NCI-H146 treated with DMSO at 0.1 percent for 48 hours (cell line): ENCODE data around the gene DSG4.

Experiments
- DNase-seq: peaks from one replicate; lab custom pipeline; 2025; ENCODE audit not compliant: unreplicated experiment; lab: John Stamatoyannopoulos, UW

DSG4 gene

DNA sequence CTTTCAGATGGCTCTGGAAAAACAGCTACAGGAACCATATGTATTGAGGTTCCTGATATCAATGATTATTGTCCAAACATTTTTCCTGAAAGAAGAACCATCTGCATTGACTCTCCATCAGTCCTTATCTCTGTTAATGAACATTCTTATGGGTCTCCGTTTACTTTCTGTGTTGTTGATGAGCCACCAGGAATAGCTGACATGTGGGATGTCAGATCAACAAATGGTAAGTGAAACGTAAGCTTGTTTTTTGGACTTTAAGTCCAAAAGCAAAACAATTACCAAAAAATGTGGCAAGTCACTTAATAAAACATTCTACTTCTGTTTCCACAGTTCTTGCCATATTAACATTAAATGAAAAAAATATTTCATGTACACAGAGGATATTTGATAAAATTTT lies 26.8 kb downstream of the DSG4 start:
- DNase-seq, result no peak

DNA sequence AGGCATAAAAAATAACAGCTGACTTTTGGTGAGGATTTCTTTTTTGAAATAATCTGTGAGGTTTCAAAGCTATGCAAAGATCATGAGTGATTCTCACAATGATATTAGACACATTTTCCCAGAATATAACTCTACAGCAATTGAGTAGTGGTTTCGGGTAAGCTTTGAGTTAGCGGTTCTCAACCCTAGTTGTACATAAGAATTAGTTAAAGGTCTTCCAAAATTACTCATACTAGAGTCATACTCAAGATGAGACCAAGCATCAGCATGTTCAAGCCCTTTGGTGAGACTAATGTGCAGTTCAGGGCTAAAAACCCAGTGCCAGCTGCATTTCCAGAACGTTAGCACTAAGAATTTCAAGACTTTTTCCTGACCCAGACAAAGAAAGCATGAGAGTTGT lies 31.1 kb downstream of the DSG4 start:
- DNase-seq, result no peak

DNA sequence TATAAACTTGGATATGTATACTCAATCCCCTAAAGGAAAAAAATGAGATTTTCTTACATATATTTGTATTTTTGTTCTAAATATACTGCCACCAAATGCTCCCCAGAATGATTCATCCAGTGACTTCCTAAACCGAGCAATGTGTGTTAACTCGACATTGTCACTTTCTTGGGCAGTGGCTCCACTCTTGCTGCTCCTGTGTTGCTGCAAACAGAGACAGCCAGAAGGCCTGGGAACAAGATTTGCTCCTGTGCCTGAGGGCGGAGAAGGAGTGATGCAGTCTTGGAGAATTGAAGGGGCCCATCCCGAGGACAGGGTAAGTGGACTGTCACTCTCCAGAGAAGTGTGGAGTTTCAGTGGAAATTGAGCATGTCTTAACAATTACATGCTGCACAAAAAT lies 32.7 kb downstream of the DSG4 start:
- DNase-seq, result no peak

DNA sequence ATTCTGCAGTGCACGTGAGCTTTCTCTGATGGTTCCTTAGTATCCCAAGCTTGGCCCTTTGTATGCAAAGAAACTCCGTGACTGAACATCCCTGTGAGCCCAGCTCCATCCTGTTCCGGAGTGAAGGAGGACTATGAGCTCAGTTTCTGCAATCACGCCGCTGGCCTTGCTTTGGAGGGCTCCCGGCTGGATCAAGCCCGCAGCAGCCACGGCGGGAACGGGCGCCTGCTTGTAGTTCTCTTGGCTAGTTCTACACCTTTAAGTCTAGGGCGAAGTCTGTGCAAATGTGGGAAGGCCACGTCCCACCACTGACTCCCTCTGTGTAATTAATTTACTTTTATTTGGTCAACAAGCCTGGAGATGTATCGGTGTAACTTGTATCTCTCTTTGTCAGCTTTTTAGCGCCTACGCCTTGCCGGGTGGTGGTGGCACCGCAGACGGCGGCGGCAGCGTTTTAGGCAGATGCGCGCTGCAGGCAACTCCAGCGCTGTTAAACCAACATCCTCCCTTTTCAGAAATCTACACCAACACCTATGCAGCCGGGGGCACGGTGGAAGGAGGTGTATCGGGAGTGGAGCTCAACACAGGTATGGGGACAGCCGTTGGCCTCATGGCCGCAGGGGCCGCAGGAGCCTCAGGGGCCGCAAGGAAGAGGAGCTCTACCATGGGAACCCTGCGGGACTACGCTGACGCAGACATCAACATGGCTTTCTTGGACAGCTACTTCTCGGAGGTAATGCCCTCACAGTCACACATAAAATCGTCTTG lies 34.3 kb downstream of the DSG4 start:
- no peak for DNase-seq

DNA sequence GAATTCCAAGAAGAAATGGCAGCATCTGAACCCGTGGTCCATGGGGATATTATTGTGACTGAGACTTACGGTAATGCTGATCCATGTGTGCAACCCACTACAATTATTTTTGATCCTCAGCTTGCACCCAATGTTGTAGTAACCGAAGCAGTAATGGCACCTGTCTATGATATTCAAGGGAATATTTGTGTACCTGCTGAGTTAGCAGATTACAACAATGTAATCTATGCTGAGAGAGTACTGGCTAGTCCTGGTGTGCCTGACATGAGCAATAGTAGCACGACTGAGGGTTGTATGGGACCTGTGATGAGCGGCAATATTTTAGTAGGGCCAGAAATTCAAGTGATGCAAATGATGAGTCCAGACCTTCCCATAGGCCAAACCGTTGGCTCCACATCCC lies 36.6 kb downstream of the DSG4 start:
- DNase-seq, result no peak

DNA sequence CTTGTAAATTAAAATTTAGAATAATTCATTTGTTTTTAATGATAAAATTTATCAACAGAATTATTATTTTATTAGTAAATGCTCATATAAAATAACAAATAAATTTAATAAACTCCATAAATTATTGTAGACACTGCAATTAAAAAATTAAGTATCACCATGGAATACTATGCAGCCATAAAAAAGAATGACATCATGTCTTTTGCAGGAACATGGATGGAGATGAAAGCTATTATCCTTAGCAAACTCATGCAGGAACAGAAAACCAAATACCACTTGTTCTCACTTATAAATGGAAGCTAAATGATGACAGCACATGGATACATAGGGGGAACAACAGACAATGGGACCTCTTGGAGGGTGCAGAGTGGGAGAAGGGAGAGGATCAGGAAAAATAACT lies 41.3 kb downstream of the DSG4 start:
- no peak for DNase-seq

DNA sequence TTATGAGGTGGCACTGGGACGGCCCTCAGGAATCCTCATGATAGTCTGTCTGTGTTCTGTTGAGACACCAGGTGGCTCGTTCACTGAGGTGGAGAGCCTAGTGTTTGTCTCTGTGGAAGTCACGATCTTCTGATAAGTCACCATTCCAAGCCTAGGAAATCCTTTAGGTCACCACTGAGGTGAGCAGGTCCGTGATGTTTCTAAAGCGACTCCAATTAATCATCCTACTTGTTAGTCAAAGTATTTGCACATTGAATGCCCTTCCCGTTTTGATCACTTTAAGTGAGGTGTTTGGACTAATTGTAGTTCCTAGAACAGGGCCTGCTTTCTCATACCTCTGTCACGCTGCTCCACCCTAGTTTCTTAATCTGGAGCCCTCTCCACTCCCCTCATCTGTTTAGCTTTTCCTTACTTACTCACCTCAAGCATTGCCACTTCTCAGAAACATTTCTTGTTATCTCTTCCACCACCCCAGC lies 42.9 kb downstream of the DSG4 start:
- DNase-seq, result no peak

DNA sequence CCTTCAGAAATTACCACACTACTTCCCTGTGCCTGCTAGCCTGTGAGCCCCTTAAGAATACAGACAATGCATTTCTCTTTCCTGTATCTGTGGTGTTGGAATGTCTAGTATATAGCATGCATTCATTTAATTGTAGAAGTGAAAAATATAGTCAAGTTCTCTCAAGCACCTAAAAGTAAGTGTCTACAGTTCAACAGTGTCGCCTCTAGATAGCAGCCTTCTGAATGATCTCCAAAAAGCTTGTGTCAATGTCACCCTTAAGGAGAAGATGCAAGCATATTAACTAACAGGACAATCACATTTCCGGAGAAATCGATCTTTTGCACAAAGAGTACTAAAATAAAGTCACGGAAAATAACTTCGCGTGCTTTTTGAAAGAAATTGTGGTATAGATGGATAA lies 43.5 kb downstream of the DSG4 start:
- no peak for DNase-seq

DNA sequence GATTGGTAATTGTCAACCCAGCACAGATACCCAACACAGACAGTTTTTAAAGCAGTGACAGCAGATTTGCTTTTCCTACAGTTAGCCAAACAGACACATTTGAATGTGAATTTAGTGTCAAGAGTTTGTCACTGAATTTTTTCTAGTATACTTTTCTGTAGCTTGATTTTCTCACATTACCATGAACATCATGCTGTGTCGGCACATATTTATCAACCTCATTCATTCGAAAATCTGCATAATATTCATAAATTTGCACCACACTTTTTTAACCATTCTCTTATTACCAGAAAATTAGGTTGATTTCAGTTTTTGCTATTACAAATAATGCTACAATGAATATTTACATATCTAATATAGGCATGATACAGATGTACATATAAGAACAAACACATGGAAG lies 43.9 kb downstream of the DSG4 start:
- no peak for DNase-seq

DNA sequence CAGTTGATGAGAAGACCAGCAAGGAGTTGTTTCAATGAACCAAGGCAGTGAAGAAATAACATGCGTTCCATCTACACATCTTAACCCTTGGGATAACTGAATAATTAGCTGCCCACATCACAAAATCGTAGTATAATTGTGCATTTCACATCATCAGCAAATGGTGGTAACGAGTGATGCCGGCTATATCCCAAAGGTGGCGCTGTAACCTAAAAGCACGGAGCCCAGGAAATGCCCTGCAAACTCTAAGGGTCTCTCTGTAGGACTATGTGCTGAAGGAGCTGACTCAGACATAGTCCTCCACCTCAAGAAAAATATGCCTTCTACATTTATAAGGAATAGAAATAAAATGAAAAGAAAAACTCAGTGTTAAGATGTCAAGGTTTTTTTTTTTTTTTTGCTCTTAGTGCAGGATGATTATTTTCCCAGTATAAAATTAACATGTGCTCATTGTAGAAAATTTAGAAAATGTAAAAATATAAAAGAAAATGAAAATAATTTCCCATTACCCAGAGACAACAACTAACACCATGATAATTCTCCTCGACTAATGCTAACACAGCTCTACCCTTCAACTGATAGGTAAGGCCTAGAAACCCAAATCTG lies 47.9 kb downstream of the DSG4 start:
- DNase-seq, result peak; percentile 1

DNA sequence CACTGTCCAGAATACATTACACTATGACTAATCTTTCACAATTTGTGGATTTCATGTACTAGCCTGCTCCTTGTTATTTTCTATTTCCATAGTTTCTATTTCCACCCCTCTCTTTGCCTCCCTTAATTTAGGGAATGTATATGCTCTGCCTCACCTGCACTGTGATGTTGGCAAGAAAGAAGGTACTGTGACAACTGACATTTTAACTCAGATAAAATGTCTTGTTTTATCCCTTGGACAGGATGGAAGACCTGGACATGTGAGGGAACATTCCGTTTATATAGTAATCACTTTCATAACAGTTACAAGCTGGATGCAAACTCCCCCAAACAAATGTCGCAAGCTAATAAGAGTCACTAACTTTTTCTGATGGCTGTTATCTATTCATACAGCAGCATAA lies 49.4 kb downstream of the DSG4 start:
- DNase-seq, result no peak

DNA sequence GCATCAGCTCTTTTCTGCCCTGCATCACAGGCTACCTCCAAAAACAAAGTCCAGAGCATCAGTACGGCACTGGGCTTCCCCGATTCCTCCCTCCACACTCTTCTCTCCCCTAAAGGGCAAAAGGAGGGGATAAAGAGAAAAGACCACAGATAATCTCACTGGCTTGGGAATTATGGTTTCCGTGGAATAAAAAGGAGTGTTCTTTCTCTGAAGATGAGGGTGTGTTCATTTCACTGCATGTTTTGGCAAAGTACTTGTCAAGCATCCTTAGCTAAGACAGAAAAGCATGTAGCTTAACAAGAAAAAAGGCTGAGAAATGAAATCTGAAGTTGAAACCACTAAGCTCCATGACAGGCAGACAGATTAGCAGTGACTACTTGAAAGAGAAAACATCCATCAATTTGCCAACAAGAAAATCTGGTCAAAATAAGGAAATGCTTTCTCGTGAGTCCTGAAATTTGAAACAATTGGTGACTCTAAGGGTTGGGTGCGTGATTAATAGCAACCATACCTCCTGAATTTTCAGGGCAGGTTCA lies 50.4 kb downstream of the DSG4 start:
- no peak for DNase-seq

DNA sequence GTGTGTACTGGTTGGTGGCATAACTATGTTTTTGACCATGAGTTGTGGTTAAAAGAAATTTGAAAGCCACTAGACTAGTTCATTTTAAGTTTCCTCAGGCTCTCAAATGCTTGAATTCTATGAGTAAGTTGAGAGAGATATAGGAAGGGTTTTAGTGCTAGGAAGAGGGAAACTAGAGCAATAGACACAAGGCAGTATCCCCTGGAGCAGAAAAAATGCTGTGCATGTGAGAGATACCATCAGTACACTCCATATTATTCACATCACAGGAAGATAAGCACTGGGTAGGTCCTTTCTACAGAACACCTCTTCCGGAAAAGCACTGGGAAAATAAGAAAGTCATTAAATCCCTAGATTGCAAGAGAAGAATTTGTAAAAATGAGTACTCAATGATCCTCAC lies 51.6 kb downstream of the DSG4 start:
- DNase-seq, result no peak

DNA sequence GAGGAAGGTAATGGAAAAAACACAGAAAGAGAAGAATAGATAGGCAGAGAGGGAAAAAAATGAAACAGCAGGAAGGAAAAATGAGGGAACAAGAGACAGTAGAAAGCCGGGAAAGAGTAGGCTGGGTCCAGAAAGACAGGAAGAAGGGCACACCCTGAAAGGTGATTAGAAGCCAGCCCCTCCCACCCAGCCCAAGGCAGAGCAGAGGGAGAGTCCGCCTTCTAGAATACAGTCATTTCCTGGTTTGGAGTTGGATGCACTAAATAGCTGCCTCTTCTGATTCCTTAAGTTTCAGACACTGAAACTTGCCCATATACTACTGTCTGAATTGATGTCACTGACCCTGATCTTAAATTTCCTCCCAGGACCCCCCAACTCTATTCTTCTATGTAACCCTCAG lies 53.0 kb downstream of the DSG4 start:
- DNase-seq, result no peak

DNA sequence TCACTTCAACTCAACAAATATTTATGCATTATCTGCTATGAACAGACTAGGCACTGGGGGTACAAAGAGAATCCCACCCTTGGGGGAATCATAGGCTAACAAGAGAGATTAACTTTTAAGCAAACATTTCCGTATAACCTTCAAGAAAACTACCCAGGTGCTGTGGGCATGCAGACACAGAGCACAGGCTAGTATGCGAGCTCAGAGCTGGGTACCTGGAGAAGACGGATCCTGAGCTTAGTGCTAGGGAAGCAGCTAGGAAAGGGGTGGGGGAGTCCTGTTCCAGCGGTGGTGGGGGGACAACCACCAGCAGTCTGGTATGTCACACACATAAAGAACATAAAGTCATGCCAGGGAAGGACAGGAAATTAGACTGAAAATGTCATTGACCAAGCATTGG lies 53.5 kb downstream of the DSG4 start:
- no peak for DNase-seq

DNA sequence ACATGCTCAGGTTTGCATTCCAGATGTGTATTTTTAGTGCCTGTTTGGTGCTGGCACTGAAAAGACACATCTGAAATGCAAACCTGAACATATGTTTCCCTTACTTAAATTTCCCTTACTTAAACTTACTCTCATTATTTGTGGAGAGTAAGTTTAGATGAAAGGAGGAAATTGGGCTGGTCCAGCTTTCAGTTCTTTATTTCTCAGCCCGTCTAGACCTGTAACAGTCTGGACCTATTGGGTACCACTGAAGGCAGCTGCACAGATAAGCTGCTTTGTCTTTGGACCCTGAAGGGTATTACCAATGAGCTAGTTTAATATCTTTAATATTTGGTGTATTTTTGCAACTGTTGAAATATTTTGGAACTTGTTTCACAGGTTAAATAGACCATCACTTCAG lies 54.0 kb downstream of the DSG4 start:
- no peak for DNase-seq

DNA sequence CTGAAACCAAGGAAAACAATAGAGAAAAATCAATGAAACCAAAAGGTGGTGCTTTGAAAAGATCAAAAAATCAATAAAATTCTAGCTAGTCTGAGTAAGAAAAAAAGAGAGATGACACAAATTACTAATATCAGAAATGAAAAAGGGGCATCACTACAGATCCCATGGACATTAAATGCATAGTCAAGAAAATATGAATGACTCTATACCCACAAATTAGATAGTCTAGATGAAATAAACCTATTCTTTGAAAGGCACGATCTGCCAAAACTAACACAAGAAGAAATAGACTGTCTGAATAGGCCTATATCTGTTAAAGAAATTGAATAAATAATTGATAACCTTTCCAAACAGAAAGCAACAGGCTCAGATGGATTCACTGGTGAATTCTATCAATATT lies 55.7 kb downstream of the DSG4 start:
- DNase-seq, result no peak

DNA sequence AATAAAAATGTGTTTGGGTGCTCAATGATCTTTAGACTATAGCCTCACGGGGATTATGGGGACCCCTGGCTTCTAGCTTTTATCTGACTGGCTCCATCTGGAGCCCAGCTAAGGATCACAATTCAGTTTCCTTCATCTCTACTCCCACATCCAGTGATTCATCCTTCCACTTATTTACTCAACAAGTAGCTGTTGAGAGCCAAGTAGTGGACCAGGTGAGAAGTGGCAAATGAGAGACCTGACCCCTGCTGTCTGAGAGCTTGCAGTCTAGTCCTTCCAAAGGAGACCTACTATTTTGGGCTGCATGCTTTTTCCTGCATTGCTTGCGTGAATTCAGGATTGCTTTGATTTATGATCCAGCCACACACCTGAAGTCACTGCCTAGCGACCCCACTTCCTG lies 60.2 kb downstream of the DSG4 start:
- no peak for DNase-seq

DNA sequence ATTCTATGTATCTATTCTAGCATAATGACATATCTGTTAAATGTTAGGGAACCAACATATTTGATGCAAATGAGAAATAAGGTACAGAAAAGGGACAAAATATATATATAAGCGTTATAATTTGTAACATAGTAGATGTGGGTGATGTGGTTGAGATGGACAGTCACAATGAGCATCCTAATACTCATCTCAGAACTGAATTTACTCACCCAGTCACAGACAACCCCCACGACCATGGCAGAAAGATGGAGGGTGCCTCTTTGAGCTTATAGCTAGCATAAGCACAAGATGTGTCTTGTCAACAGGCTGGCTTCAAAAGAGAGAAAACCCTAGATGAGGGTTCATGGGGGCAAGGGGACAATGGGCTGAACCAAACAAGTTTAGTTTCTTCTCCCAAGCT lies 61.8 kb downstream of the DSG4 start:
- DNase-seq, result no peak

DNA sequence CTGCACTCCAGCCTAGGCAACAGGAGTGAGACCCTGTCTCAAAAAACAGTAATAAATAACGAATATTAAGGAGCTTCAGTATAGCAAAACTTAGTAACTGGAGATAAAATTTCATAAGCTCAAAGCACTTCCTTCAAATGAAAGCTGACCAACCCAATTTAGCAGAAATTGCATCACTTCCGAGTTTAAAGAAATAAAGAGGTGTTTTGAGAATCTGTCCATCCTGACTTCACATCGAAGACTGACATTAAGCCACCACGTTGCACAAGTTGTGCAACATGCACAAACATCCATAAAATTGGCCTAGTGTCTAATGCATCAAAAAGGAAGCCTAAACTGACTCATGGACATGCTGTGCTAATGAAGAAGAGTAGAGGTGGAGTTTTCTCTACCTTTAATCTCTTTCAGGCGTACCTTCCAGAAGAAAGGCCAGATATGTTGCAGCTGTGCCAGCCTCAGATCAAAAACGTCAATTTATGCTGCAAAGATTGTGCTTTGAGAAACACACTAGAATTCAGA lies 63.3 kb downstream of the DSG4 start:
- DNase-seq, result no peak

DNA sequence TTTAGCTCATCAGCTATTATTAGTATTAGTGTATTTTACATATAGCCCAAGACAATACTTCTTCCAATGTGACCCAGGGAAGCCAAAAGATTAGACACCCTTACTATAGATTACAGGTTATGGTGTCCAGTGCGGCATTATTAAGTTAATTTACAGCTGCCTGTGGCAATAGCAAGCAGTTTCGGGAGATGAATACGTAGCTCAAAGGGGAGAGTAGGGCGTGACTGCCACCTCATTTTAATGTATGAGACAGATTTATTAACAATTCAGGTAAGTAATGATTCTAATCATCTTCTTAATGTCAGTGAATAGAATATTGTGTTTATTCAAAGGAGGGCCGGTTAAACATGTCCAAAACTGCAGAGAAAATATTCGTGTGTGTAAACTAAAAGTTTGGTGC lies 64.2 kb downstream of the DSG4 start:
- no peak for DNase-seq

DNA sequence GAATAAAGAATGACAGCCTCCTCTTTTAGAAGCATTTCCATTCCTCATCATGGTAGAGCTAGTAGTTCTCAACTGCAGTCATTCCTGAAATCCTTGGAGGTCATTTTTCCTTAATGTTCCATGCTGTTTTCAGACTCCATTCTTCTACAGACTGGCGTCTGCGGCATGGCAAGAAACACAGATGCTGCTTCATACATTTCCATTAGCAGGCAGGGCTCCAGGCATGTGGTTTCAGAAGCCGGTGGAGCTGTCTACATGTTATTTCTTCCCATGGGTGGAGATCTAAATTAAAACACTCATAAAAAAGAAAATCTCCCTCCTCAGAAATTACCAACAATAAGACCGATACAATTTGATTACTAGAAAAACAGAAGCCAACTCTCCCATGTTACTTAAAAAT lies 64.9 kb downstream of the DSG4 start:
- no peak for DNase-seq
